HepG2 (cell line): ENCODE results near the gene UCP3. TPM values are rescaled to one million over a fixed set of nuclear protein-coding genes. Genes with fewer than 3 reads are reported as not detected.

Source experiments
- ARID5B ChIP-seq: IDR thresholded peaks from 2 replicates; pipeline ENCODE4 v1.4.0; 2020; ENCODE audit warnings: mild to moderate bottlenecking, missing genetic modification reagents
- DBP ChIP-seq: sonication (generic); formaldehyde crosslinking; IDR thresholded peaks from 2 replicates; pipeline ENCODE4 v1.4.0; 2020; ENCODE audit warnings: missing genetic modification reagents; ENCODE audit errors: not compliant biosample characterization
- HNRNPL ChIP-seq: fragments of 200-400 bp; formaldehyde crosslinking; IDR thresholded peaks from 2 replicates; pipeline ENCODE4 v1.6.1; 2017; ENCODE audit warnings: mild to moderate bottlenecking, low read depth, low read length
- KIAA2018 ChIP-seq: sonication (generic); formaldehyde crosslinking; IDR thresholded peaks from 2 replicates; pipeline ENCODE4 v1.5.0; 2020; ENCODE audit warnings: mild to moderate bottlenecking, missing genetic modification reagents, borderline replicate concordance
- KMT2A ChIP-seq: sonication (generic); formaldehyde crosslinking; IDR thresholded peaks from 2 replicates; pipeline ENCODE4 v1.4.0; 2020; ENCODE audit warnings: missing genetic modification reagents
- NFIB ChIP-seq: sonication (generic); formaldehyde crosslinking; IDR thresholded peaks from 2 replicates; pipeline ENCODE4 v1.9.0; 2021; ENCODE audit warnings: missing genetic modification reagents, mild to moderate bottlenecking, borderline replicate concordance
- ONECUT2 ChIP-seq: sonication (generic); formaldehyde crosslinking; IDR thresholded peaks from 2 replicates; pipeline ENCODE4 v1.4.0; 2020; ENCODE audit warnings: missing genetic modification reagents
- POGZ ChIP-seq: sonication (generic); formaldehyde crosslinking; IDR thresholded peaks from 2 replicates; pipeline ENCODE4 v1.4.0; 2020; ENCODE audit warnings: mild to moderate bottlenecking, missing genetic modification reagents
- RARA ChIP-seq: IDR thresholded peaks from 2 replicates; pipeline ENCODE4 v1.6.1; 2016; ENCODE audit warnings: missing genetic modification reagents, missing compliant biosample characterization
- RXRA ChIP-seq: sonication (generic); formaldehyde crosslinking; IDR thresholded peaks from 2 replicates; pipeline ENCODE4 v1.5.1; 2020; ENCODE audit warnings: missing genetic modification reagents
- SCMH1 ChIP-seq: sonication (generic); formaldehyde crosslinking; IDR thresholded peaks from 2 replicates; pipeline ENCODE4 v1.9.0; 2021; ENCODE audit warnings: missing genetic modification reagents, mild to moderate bottlenecking, borderline replicate concordance
- TP53 ChIP-seq: sonication (generic); formaldehyde crosslinking; conservative IDR thresholded peaks from 2 replicates; pipeline ENCODE4 v1.4.0; 2020; ENCODE audit warnings: missing genetic modification reagents
- ZFP37 ChIP-seq: sonication (generic); formaldehyde crosslinking; IDR thresholded peaks from 2 replicates; pipeline ENCODE4 v1.4.0; 2020; ENCODE audit warnings: missing genetic modification reagents, borderline replicate concordance
- ZNF3 ChIP-seq: IDR thresholded peaks from 2 replicates; pipeline ENCODE4 v1.7.0; 2017; ENCODE audit warnings: inconsistent platforms
- ZNF576 ChIP-seq: sonication (generic); formaldehyde crosslinking; IDR thresholded peaks from 2 replicates; pipeline ENCODE4 v1.4.0; 2020; ENCODE audit warnings: mild to moderate bottlenecking, missing genetic modification reagents
- polyA plus RNA-seq, 8 experiments: library from polyadenylated mRNA; depleted of rRNA in 3 of 8; stranded (reverse) in 7 of 8; unstranded in 1 of 8; fragments of >200 nt; fragmentation: Illumina TruSeq in 4 of 8; extraction: Trizol in 4 of 8; gene quantifications; 2 replicates each; pipeline versions ENCODE4 v1.2.1 to v1.2.3, GENCODE V29; 2011 to 2016; ENCODE audit warnings: low read depth in 4 of 8, missing spikeins in 1 of 8, mixed read lengths in 1 of 8; ENCODE audit not compliant: insufficient read depth in 1 of 8
- total RNA-seq, 5 experiments: library from RNA; depleted of rRNA; stranded (reverse); fragments of >200 nt; fragmentation: Illumina TruSeq; extraction: Trizol; gene quantifications; 2 replicates each; pipeline ENCODE4 v1.2.3, GENCODE V29; 2016; ENCODE audit warnings: low read depth in 1 of 5

The UCP3 gene
- total and polyA plus RNA-seq, 2 of the 13 experiments (the other 11 are each of a cell fraction or from before 2014, with no cell fraction given) = 0.37 TPM; not detected in 1

- TF ChIP-seq ARID5B (no peak), RARA (CRISPR knock-in tag) (peak; percentile 22; the same call in 1 of the 2 replicates), TP53 (CRISPR knock-in tag) (0 out of 2 replicates have a peak, but pooled peaks have one; percentile 85), KIAA2018 (CRISPR knock-in tag) (no peak), KMT2A (CRISPR knock-in tag) (peak; percentile 70; the same call in 1 of the 2 replicates), ZFP37 (CRISPR knock-in tag) (peak; percentile 95), ZNF3 (CRISPR knock-in tag) (no peak), SCMH1 (CRISPR knock-in tag) (no peak), DBP (CRISPR knock-in tag) (peak; percentile 92), RXRA (peak; percentile 88), POGZ (peak; percentile 95), ZNF576 (CRISPR knock-in tag) (peak; percentile 94; the same call in 1 of the 2 replicates), HNRNPL (0 out of 2 replicates have a peak, but pooled peaks have one; percentile 28), NFIB (0 out of 2 replicates have a peak, but pooled peaks have one; percentile 79), ONECUT2 (CRISPR knock-in tag) (peak; percentile 68; the same call in 1 of the 2 replicates)
Observed at GRCh38 chr11:73982990-73983740, 25.7 kb downstream of the UCP3 start (continued).
